NCI-H748 treated with DMSO at 0.1 percent for 48 hours (cell line): ENCODE data around the gene PLA2G4A.
A peak's percentile ranks its signal among the peaks of the same experiment; 100 is the strongest.

Source experiments
- DNase-seq: peaks from one replicate; lab custom pipeline; 2025; lab: John Stamatoyannopoulos, UW

Gene PLA2G4A

DNA sequence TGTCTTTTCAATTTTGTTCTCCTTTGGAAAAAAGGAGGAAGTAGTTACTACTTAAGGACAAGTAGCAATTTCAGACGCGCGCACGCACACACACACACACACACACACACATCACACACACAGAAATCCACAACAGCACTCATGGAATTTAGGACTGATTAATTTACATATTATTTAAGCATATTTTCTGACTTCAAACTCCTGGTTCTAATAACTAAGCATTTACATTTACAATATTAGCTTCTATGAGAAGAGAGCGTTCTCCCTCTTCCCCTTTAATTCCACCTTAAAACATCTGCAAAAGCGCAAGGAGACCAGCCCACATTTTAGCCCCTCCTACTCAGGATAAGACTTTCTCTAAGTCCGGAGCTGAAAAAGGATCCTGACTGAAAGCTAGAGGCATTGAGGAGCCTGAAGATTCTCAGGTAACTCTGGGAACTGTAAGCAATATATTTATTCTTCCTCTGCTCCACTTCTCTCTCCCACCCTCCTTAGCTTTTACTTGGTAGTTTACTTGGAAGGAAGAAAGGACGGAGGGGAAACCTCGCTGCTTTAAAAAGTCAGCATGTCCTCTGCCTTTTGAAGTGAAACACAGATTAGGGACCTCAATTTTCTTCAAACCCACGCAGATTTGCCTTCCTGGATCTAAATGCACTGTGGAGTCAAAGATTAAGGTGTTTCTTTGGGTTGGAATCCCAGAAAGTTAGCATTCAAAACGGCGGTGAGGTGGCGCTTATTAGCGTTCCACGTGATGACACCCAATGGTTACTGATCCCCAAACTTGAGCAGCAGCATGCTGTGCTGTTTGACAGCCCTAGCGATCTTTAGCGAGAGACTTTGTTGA lies at the start of gene PLA2G4A:
TSS of gene PLA2G4A (plus strand) at position 339 of the 844 bp plus-strand sequence. CDS start 25,406 bp downstream, outside the sequence.
- no peak for DNase-seq

DNA sequence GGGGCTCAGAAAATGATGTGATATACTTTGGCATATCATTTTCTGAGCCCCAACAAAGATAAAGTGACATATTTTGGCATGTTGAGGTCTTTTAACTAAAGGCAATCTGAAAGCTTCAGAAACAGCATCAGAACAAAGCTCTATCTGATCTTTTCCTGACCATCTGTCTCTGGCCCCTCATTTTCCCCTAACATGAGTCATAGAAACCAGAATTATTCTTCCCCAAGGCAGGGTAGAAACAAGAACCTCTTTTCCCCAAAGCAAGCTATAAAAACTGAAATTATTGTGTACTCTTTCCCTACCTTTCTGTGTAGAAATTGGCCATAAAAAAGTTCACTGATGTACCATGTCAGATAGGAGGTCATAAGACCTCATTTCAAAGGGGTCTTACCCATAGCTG lies 48.7 kb upstream of the PLA2G4A start:
- DNase-seq = no peak

DNA sequence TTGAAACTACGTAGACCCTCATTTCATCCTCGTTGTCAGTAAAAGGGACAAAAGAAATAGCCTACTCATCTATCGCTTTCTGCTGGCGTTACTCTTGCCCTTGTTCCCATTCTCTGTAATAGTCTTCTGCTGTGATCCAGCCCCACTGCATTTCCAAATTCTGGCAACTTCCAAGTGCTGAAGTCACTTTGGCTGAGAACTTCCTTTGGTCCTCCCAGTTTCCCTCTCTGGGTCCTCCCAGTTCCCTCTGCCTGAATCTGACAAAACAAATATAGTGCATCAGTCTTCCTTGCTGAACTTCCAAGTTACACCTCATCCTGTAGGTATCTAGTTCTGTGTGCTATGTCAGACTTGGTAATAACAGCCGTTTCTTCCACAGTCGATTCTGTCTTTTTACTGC lies 47.0 kb upstream of the PLA2G4A start:
- DNase-seq = no peak

DNA sequence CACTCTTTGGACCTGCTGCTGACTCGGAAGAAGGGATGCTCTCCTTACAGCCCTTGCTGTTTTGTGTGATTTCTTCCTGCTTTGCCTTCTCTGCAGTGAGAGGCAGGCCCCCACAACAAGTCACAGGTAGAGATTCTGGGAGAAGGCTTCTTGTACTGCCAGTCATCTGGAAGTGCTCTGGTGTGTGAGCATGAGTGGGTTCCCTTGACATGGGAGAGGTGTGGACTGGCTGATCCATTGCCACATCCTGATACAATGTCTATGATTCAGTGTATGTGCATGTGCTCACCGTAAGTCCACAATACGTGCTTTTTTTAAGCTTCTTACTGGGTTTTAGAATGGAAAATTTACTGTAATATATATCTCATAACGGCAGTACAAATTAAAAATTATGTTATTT lies 46.0 kb upstream of the PLA2G4A start:
- DNase-seq = no peak

DNA sequence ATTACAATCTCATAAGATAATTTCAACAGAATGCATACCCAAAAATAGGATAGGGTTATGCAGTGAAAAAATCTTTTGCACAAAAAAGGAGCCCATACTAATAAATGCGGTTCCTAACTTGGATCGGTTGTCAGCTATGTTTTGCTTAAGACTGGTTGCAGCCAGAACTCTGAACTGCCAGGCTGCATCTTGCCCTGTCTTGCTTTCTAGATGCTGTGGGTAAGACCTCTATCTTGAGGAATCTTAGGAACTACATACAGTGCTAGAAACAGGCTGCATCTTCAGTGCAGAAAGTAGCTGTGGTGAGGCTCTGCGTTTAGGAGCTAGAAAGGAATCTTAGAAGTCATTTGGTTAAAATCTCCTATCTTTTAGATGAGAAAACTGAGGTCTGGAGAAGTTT lies 45.6 kb upstream of the PLA2G4A start:
- no peak for DNase-seq

DNA sequence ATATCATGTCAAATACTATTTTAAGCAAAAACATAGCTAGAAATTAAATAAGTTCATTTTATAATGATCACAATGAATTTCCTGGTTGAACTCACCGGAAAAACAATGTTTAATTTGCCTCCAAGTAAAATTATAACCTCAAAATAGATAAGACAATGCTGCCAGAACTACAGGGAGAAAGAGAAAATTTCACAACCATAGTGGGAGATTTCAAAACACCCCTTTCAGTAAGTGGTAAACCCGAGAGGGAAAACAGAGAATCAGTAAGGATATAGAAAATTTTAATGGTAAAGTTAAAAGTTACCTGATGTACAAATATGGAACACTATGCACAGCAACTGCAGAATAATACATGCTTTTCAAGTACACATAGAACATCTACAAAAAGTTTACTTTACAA lies 43.2 kb upstream of the PLA2G4A start:
- DNase-seq = no peak

DNA sequence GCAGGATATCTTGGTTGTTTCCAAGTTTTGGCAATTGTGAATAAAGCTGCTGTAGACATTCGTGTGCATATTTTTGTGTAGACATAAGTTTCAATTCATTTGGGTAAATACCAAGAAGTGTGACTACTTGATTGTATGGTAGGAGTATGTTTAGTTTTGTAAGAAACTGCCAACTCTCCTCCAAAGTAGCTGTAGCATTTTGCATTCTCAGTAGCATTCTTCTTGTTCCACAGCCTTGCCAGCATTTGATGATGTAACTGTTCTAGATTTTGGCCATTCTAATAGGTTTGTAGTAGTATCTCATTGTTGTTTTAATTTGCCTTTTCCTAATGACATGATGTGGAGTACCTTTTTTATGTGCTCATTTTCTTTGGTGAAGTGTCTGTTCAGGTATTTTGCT lies 38.6 kb upstream of the PLA2G4A start:
- no peak for DNase-seq

DNA sequence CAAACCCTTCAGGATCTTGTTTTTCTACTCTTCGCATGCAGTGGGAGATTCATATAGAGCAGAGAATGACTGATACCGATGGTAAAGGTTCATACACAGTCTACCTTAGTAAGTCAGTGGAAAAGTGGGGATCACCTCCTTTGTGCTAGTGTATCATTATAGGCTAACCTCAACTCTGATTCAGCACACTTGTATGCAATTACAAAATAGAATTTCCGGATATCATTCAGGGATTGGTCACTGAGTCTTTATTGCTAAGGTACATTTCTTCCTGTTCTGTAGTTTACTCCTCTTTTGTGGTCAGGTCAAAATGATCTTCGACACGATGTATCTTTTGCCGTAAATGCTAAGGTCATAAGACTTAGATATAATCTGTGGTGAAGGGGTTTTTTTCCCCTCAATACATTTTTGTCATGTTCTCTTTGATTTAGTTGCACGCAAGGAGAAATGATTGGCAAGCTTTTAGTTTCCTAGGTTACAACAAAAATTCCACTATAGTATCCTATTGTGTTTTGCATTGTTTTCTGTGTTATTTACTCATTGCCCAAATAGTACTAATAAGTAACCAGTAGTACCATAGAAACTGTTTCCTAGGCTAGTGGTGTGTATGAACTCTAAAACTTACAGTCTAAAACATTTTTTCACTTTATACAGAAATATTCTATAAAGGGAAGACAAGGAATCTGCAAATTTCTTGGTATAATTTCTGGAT lies 35.7 kb upstream of the PLA2G4A start:
- DNase-seq = no peak

DNA sequence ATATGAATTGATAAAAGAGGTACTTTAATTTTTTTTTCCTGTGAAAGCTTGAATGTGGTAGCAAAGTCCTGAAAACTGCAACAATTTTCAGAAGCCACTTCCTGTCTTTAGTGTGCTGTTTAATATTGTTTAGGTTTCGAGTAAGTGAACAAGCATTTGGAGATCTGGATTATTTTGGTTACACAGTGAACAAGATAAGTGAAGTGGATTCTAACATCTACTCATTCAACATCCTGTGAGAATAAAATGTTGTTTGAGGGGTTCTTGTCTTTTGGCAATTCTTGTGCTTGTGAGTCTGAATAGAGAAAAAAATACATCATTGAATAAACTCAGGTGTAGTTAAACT lies 35.2 kb upstream of the PLA2G4A start:
- no peak for DNase-seq

DNA sequence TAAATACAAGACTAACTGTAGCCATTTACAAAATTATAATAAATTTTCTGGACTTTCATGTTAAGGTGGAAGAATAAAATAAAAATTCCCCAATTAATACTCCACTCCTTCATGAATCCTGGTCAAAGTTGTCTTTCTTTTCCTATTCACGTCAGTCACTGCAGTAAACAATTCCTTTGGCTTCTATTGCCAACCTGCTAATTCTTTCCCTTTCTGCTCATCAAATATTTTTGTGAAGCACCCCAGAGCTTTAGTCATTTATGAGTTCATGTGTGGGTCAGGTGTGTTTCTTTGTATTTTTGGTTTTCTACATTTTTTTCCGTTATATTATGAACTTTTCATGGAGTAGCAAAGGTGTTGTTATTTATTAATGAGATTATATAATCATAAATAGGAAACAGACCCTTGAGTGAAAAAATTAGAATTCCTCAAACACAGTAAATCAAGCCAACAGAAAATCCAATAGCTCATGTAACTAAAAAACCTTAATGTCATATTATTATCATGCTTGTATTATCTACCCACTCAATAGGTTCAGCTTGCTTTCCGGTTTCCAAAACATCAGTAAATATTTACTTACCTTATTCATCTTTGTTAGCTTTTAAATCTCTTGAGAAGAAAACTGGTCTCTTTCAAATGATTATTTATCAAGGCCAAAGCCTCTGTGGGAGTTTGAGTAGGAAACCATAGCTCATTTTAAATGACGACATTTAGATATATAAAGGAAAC lies 29.6 kb upstream of the PLA2G4A start:
- peak; percentile 66 for DNase-seq

DNA sequence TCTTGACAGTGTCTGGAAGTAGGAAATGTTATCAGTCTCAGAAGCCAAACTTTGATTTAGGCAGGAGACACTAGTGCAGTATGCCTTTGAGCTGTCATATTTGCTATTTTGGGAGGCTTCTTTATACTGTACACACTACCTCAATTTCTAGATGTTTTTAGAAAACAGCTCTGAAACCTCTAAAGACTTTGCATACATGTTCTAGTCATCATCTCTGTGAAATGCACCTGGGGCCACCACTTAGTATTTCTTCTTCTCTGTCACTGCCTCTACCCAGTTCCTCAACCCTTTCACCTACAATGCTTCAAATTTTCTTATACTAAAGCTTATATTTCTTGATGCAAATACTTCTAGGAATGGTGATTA lies 29.1 kb upstream of the PLA2G4A start:
- DNase-seq = no peak

DNA sequence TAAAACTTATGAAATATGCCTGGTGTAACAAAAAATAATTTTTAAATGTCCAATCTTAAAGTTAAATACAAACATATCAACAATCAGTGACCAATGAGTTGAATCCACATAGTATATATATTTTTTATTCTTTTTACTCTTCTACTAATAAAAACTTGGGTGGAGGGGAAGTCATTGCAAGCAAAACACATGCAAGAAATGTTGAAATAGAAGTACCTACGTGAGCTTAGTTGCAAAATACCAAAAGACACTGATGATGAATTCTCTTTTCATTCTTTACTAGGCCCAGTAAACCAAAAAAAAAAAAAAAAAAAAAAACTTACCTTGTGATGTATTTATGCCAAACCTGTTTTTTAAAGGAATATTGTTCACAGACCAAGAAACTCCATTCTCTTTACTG lies 26.4 kb upstream of the PLA2G4A start:
- DNase-seq = no peak

DNA sequence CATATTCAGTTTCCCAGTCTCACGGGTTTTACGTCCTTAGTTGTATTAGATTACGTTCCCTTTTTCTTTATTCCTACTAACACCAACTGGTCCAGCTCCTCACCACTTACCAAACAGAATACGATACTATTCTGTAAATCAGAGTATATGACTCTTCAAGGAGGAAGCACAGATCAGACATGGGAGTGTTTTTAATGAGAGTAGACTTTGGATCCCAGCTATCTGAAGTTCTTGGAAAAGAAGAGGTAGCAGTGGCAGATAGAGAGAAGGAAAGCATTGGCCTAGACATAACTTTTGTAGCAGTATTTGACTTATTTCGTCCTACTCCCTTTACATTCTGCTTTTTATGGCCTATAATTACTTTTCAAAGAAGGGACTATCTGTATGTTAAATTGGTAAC lies 24.1 kb upstream of the PLA2G4A start:
- DNase-seq = no peak

DNA sequence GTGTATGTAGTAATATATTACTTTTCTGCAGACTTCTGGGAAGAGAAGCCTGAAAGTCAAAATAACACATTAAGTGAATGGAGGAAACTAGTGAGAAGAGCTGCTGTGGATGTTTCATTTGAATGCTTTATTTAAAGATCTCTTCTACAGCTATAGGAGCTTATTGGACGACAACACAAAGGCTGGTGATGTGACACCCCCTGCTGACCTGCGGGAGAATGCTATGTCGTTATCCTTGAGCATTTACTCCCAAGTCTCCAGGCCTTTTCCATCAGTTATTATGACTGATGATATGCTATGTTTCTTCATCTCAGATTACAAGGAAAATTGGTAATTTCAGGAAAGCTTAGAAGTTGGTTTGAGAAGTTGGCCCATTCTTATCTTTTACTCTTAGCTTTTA lies 22.3 kb upstream of the PLA2G4A start:
- no peak for DNase-seq

DNA sequence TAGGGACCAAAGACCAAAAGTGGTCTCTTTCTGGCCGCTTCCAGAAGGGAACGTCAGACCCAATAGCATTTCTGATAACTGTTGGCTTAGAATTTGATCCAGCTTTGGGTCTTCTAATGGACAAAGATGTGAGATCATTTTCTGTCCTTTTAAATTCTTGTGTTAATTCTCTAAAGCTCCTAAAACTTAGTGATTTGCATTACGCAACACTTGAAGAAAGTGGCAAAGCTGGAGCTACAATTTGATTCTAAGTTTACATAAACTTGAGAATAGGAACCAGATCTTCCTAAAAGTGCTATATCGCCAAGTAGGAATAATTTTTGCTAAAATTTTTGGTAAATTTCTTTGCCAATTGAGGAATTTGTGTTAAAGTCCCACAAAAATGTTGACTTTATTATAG lies 21.6 kb upstream of the PLA2G4A start:
- no peak for DNase-seq

DNA sequence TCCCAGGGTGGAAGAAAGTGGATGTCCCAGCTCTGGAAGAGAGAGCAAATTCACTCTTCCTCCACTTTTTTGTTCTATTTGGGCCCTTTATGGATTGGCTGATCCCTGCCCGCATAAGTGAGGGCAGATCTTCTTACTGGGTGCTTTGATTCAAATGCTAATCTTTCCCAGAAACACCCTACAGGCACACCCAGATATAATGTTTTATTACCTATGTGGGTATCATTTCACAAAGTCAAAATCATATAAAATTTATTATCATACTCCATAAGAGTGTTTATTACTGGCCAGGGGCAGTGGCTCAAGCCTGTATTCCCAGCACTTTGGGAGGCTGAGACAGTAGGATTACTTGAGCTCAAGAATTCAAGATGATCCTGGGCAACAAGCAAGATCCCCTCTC lies 16.9 kb upstream of the PLA2G4A start:
- no peak for DNase-seq

DNA sequence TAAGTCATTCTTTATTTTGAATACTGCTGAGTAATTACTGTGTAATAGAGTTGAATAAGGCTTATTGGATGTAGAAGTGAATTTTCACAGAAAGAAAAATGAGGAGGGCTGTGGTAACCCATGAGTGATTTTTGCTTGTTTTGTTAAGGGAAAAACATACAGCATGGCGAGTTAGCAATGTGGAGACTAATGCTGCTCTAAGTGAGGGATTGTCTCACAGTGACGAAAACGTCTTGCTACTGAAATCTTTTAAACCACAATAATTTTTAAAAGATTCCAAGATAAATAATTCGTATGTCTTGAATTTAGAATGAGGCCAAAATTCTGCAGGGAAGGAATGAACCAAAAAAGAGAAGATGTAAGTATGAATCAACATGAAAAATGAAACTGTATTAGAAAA lies 16.2 kb upstream of the PLA2G4A start:
- DNase-seq = no peak

DNA sequence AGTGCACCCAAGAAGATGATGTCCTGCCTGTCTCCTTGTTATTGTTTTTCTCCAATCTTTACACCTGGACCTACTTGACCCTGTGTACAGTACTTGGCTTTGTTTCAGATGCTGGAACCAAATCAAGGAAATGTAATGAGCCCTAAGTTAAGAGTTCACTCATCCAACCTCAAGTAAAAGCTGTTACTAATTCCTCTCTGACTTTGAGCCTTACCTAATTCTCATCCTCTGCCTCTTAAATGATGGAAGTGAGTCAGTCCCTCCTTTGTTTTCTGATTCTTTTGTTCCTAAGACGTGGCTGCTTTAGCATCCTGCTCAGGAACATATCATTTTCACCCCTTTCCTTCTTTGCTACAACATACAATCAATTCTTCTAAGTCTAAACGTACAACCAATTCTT lies 15.3 kb upstream of the PLA2G4A start:
- DNase-seq = no peak

DNA sequence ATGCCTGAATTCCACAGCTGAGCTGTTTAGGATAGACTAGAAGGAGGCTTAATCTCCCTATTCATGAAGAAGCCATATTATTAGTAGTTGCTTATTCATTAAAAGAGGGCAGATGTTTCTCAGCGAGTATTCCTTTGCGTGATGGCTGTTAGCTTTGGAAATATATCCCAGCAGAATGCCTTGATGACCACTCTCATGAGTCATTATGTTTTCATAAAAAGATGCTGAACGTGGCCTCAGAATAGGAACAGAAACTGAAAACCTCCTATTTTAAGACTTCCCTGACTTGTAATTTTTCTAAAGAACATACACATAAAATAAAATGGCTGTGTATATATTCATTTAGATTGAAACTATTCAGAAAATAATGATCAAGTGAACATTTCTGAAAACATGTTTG lies 9.6 kb upstream of the PLA2G4A start:
- no peak for DNase-seq

DNA sequence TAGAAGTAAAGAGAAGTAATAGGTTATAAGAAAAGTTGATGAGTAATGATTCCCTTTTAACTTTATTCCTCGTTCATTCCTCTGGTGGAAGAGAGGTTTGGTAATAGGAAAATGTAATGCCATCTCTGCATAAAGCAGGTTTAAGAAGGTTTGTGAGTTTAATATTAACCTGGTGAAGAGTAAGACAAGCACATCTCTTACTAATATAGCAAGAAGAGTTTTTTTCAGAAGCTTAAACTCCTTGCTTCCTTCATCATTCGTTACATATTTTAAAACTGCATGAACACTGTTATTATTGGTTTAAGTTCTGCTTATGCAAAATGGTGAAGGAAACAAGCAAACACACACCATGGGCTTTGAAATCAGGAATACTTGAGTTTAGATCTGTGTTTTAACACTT lies 9.2 kb upstream of the PLA2G4A start:
- DNase-seq = no peak

DNA sequence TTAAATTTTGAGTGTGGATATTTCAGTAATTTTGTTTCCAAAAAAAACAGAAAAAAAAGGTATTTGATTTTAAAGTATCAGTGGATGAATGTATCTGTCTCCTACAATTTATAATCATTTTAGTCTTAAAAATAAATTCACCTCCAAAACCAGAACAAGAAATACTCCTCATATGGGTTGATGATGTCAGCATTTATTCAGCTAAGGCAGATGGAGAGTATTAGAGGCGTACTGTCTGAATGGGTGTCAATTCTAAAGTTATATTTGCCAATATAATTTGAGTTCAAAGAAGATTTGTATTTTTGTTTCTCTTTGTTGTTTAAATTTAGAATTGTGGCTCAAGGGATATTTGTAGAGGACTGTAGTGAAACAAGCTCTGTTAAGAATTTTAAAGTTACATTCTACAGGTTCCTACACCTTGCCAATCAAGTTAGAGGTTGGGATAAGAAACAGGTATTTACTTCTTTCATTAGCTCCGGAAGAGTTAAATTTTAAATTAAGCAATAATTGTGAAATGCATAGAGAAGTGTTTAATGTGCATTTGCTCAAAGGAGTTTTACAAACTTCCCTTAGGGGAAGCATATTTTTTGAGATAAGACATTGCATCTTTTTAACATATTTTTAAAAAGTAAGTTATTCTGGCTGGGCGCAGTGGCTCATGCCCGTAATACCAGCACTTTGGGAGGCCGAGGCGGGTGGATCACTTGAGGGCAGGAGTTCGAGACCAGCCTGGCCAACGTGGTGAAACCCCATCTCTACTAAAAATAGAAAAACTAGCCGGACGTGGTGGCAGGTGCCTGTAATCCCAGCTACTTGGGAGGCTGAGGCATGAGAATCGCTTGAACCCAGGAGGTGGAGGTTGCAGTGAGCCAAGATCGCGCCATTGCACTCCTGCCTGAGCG lies 1.2 kb downstream of the PLA2G4A start:
- DNase-seq = no peak

DNA sequence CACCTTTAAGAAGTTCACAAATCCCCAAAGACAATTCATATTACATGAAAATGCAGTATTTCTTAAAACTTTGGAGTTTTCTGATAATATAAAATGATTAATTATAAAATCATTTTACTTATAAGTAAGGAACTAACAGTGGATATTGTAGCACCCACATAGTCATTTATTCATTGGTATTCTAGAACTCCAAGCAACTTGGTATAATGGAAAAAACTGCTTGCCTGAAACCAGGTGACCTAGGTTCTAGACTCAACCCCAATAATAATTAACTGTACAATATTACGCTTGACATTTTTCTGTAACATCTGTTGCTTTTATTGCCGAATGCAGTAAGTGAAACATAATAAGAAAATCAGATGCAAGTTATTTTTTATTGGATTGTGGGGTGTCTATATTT lies 2.4 kb downstream of the PLA2G4A start:
- DNase-seq = no peak
